PFSK-1 (cell line): ENCODE data around the gene THEM4.

Source experiments
- FOXP2 ChIP-seq: optimal IDR thresholded peaks from 2 replicates; pipeline ENCODE3; 2011; ENCODE audit warnings: borderline replicate concordance, control low read depth, inconsistent platforms; ENCODE audit not compliant: insufficient read depth; ENCODE audit errors: extremely low read length, extremely low read depth
- POLR2AphosphoS5 ChIP-seq: IDR thresholded peaks from 2 replicates; pipeline ENCODE4 v1.6.1; 2012; ENCODE audit warnings: low read depth, mild to moderate bottlenecking, control low read depth, low read length, moderate library complexity
- SIN3A ChIP-seq: IDR thresholded peaks from 2 replicates; pipeline ENCODE4 v1.6.1; 2012; ENCODE audit warnings: mild to moderate bottlenecking, low read length, moderate library complexity, borderline replicate concordance; ENCODE audit not compliant: insufficient read depth
- TAF1 ChIP-seq: IDR thresholded peaks from 2 replicates; pipeline ENCODE4 v1.6.1; 2012; ENCODE audit warnings: low read length, control low read depth, borderline replicate concordance; ENCODE audit not compliant: insufficient read depth
- TF ChIP-seq, protein P1 (sequence below), 2 experiments: IDR thresholded peaks; 2 replicates each; pipeline versions ENCODE4 v1.6.1 to v1.8.0; 2011 to 2012; ENCODE audit warnings: low read depth in 2 of 2, low read length in 2 of 2, control low read depth in 1 of 2, inconsistent platforms in 1 of 2, mild to moderate bottlenecking in 1 of 2, moderate library complexity in 1 of 2; ENCODE audit not compliant: insufficient read depth in 1 of 2

Gene THEM4

DNA sequence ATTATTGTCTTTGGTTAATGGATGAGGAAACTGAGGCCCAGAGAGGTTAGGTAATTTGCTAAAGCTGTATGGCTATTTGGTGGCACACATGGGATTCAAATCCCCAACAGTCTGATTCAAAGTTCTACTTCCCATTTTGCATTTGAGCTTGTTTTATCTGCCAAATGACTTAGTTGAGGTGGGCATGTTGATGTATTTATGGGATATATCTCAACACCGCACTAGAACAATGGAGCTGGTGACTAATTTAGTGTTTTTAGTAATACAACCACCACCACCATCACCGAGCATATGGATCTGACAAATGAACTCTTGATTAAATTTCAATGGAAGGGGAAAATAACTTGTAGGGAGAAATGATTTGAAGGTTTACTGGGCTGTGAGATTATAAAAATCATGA is 26.8 kb downstream of the THEM4 start:
- TF ChIP-seq FOXP2 (no peak), TAF1 (no peak), SIN3A (no peak), POLR2AphosphoS5 (no peak)
- TF ChIP-seq, protein P1, sequence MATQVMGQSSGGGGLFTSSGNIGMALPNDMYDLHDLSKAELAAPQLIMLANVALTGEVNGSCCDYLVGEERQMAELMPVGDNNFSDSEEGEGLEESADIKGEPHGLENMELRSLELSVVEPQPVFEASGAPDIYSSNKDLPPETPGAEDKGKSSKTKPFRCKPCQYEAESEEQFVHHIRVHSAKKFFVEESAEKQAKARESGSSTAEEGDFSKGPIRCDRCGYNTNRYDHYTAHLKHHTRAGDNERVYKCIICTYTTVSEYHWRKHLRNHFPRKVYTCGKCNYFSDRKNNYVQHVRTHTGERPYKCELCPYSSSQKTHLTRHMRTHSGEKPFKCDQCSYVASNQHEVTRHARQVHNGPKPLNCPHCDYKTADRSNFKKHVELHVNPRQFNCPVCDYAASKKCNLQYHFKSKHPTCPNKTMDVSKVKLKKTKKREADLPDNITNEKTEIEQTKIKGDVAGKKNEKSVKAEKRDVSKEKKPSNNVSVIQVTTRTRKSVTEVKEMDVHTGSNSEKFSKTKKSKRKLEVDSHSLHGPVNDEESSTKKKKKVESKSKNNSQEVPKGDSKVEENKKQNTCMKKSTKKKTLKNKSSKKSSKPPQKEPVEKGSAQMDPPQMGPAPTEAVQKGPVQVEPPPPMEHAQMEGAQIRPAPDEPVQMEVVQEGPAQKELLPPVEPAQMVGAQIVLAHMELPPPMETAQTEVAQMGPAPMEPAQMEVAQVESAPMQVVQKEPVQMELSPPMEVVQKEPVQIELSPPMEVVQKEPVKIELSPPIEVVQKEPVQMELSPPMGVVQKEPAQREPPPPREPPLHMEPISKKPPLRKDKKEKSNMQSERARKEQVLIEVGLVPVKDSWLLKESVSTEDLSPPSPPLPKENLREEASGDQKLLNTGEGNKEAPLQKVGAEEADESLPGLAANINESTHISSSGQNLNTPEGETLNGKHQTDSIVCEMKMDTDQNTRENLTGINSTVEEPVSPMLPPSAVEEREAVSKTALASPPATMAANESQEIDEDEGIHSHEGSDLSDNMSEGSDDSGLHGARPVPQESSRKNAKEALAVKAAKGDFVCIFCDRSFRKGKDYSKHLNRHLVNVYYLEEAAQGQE (IDR thresholded peaks at IDR 0.05; ENCODE audit: insufficient read depth in 1 of 2, low read depth in 2 of 2, low read length in 2 of 2), result no peak

DNA sequence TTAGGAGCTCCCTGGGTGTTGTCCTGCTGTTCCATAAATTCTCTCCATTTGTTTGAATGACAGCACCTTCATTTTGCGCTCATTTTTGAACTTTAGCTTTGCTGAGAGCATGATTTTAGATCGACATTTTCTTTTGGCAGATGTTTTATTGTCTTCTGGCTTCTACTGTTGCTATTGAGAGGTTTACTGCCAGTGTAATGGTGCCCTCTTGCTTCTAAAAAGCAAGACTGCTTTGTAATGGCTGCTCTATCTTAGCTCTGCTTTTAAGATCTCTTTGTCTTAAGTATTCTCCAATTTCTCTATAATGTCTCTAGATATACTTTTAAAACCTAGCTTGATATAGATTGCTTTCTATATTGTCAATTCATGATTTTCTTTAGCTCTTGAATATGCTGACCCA is 27.8 kb downstream of the THEM4 start:
- TF ChIP-seq, protein P1 (IDR thresholded peaks at IDR 0.05; ENCODE audit: insufficient read depth in 1 of 2, low read depth in 2 of 2, low read length in 2 of 2), result no peak
- TF ChIP-seq TAF1 (no peak), POLR2AphosphoS5 (no peak), FOXP2 (no peak)

DNA sequence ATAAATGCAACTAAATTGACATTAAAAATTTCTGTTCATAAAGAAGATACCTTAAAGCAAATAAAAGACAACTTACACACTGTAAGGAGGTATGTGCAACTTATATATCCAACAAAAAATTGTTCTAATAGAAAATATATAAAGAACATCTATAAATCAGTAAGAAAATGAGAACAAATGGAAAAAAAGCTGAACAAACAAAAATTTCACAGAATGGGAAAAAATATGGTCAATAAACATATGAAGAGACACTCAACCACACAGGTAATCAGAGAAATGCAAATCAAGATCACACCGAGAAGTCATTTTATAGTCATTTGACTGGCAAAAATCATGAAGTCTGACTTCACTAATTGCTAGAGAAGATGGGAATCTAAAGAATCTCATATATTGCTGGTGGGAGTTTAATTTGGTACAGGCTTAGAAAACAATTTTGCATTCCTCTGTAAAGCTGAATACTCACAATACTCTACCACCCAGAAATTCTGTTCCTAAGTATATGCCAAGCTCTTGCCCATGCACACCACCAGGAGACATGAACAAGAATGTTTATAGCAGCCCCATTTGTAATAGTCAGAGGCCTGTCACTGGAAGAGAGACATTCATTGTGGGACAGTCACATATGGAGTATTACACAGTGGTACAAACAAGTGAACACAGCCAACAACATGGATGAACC is 33.8 kb downstream of the THEM4 start:
- no peak for TF ChIP-seq TAF1
- TF ChIP-seq FOXP2, result no peak
- no peak for TF ChIP-seq POLR2AphosphoS5
- TF ChIP-seq, protein P1 (IDR thresholded peaks at IDR 0.05; ENCODE audit: insufficient read depth in 1 of 2, low read depth in 2 of 2, low read length in 2 of 2), result no peak
- no peak for TF ChIP-seq SIN3A

DNA sequence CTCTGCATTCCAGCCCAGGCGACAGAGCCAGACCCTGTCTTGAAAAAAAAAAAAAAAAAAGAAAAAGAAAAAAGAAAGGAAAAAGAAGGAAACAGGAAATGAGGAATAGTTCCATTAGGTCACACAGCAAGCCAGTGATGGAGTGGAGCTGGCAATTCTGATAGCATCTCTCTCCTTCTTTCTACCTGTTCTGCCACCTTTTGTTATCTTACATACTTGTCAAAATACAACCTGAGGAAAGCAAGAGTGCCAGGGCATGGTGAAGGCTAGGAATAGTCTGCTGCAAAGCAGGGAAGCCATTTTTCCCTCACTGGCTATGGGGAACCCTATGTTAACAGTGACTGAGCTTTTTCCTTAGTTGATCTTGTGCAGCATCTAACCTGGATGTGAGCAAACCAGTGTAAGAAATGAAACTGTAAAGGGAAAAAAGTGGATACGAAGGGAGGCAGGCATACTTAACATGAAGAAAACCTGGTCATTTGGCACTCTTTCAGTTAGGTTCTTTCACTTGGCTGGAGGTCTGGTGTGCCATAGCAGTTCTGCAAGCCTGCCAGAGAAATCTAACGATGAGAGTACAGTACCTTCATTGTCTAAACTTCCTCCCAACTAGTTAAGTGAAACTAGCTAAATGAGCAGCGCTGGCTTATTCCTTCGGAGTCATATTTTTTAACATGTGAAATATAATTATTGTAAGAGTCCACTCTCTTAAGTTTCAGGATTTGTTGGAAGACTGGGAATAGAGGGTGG is 37.9 kb downstream of the THEM4 start:
- TF ChIP-seq TAF1 (no peak), FOXP2 (no peak), SIN3A (no peak), POLR2AphosphoS5 (no peak)
- TF ChIP-seq, protein P1 (IDR thresholded peaks at IDR 0.05; ENCODE audit: insufficient read depth in 1 of 2, low read depth in 2 of 2, low read length in 2 of 2), result no peak
